Neural progenitor cell (in vitro differentiated cells): ENCODE results near the gene FBXL13. TPM values are rescaled to one million over a fixed set of nuclear protein-coding genes. Genes with fewer than 3 reads are reported as not detected.

ENCODE experiments used
- DNase-seq: peaks from one replicate; pipeline ENCODE4 v3.0.0-alpha.2; 2016; ENCODE audit warnings: low spot score
- H2AFZ ChIP-seq: fragments of 200-600 bp; sonication (generic); replicated peaks from 2 replicates; pipeline ENCODE4 v1.6.1; 2016; ENCODE audit warnings: antibody characterized with exemption
- H3F3A ChIP-seq: fragments of 200-600 bp; sonication (generic); 2 replicates; pipeline ENCODE4 v1.6.1; 2016; ENCODE audit warnings: antibody characterized with exemption, low read depth
- H3K27ac ChIP-seq: fragments of 200-600 bp; sonication (generic); 2 replicates; pipeline ENCODE4 v1.5.1; 2016; ENCODE audit warnings: mild to moderate bottlenecking
- H3K27me3 ChIP-seq: fragments of 200-600 bp; sonication (generic); 2 replicates; pipeline ENCODE4 v1.6.1; 2016; ENCODE audit warnings: mild to moderate bottlenecking, moderate library complexity
- H3K36me3 ChIP-seq: fragments of 200-600 bp; sonication (generic); 2 replicates; pipeline ENCODE4 v1.5.1; 2016
- H3K4me1 ChIP-seq: fragments of 200-600 bp; sonication (generic); 2 replicates; pipeline ENCODE4 v1.6.1; 2016; ENCODE audit warnings: mixed run types
- H3K4me2 ChIP-seq: fragments of 200-600 bp; sonication (generic); 2 replicates; pipeline ENCODE4 v1.6.1; 2016
- H3K4me3 ChIP-seq: fragments of 200-600 bp; sonication (generic); 2 replicates; pipeline ENCODE4 v1.5.1; 2016
- H3K79me2 ChIP-seq: fragments of 200-600 bp; sonication (generic); 2 replicates; pipeline ENCODE4 v1.6.1; 2016; ENCODE audit warnings: low read depth
- H3K9ac ChIP-seq: fragments of 200-600 bp; sonication (generic); 2 replicates; pipeline ENCODE4 v1.6.1; 2016
- H3K9me3 ChIP-seq: fragments of 200-600 bp; sonication (generic); 2 replicates; pipeline ENCODE4 v1.5.1; 2016; ENCODE audit warnings: low read depth
- H4K20me1 ChIP-seq: fragments of 200-600 bp; sonication (generic); 2 replicates; pipeline ENCODE4 v1.6.1; 2016; ENCODE audit warnings: low read depth
- H3K27ac Mint-ChIP-seq: 3 replicates; pipeline ENCODE4 v1.8.0; 2021; ENCODE audit warnings: mixed read lengths
- H3K27me3 Mint-ChIP-seq: 2 replicates; pipeline ENCODE4 v1.8.0; 2022; ENCODE audit warnings: low read depth, mild to moderate bottlenecking, inconsistent platforms, moderate library complexity, mixed read lengths; ENCODE audit not compliant: insufficient read depth
- H3K36me3 Mint-ChIP-seq: 3 replicates; pipeline ENCODE4 v1.8.0; 2021; ENCODE audit warnings: mixed read lengths
- H3K4me1 Mint-ChIP-seq: 3 replicates; pipeline ENCODE4 v1.8.0; 2021; ENCODE audit warnings: mixed read lengths
- H3K4me3 Mint-ChIP-seq: 3 replicates; pipeline ENCODE4 v1.8.0; 2021; ENCODE audit warnings: mild to moderate bottlenecking, moderate library complexity, mixed read lengths
- H3K9me3 Mint-ChIP-seq: 3 replicates; pipeline ENCODE4 v1.8.0; 2020; ENCODE audit warnings: mixed read lengths
- EZH2 ChIP-seq: fragments of 200-600 bp; sonication (generic); IDR thresholded peaks from 2 replicates; pipeline ENCODE4 v1.6.1; 2017; ENCODE audit warnings: antibody characterized with exemption, mild to moderate bottlenecking, moderate library complexity
- EZH2phosphoT487 ChIP-seq: fragments of 200-600 bp; sonication (generic); IDR thresholded peaks from 2 replicates; pipeline ENCODE4 v1.6.1; 2017; ENCODE audit warnings: antibody characterized with exemption
- total RNA-seq: library from RNA; depleted of rRNA; stranded (reverse); fragments of >200 nt; gene quantifications from 2 replicates; pipeline ENCODE4 v1.2.3, GENCODE V29; 2015; ENCODE audit warnings: low replicate concordance
- TF ChIP-seq, protein P1 (sequence below): fragments of 200-600 bp; sonication (generic); IDR thresholded peaks from 2 replicates; pipeline ENCODE4 v1.5.1; 2017; ENCODE audit warnings: antibody characterized with exemption, mild to moderate bottlenecking

FBXL13 gene
- total RNA-seq, 1 donor from 2014 or later, result 8.2 TPM

DNA sequence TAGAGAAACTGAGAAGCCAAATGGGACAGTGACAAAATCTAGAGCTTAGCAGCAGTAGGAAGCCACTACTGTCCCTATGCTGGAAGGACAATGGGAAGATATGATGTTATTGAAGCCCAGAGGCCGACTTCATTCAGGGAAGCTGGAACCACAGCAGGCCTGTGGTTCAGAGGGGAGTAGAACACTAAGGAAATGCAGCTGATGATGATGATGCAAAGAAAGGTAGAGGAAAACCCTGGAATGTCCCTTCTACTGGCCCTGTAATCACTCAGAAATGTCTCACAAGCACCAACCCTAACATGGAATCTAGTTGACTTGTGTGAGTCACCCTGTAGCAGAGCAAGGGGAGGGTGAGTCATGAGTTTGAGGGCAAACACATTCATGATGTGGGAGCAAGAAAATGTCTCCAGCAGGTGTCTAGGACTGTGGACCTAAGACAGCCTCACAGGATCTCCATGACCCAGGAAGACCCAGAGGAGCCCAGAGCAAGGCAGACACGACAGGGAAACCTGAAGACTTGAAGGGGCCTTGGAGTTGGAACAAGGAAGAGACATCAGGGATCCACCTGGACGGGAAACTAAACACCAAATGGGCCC, 198.8 kb downstream of the FBXL13 start:
- Histone ChIP-seq H4K20me1 (no peaks in the 10 kb centered on the region), H3K36me3 (no peaks in the 10 kb centered on the region), H3K79me2 (no peaks in the 10 kb centered on the region), H3K4me2 (no peak overlapping the region), H2AFZ (no peak overlapping the region), H3K9ac (no peak overlapping the region), H3K9me3 (no peaks in the 10 kb centered on the region), H3K4me3 (no peak overlapping the region), H3K4me1 (no peaks in the 10 kb centered on the region), H3K27ac (no peak overlapping the region), H3F3A (no peaks in the 10 kb centered on the region), H3K27me3 (no peaks in the 10 kb centered on the region)
- Mint-ChIP-seq H3K27ac (no peak overlapping the region), H3K4me1 (no peaks in the 10 kb centered on the region), H3K36me3 (no peaks in the 10 kb centered on the region), H3K9me3 (no peaks in the 10 kb centered on the region), H3K4me3 (no peak overlapping the region), H3K27me3 (no peaks in the 10 kb centered on the region)
- no peak for DNase-seq
- TF ChIP-seq EZH2phosphoT487 (no peak), EZH2 (no peak)
- TF ChIP-seq, protein P1, sequence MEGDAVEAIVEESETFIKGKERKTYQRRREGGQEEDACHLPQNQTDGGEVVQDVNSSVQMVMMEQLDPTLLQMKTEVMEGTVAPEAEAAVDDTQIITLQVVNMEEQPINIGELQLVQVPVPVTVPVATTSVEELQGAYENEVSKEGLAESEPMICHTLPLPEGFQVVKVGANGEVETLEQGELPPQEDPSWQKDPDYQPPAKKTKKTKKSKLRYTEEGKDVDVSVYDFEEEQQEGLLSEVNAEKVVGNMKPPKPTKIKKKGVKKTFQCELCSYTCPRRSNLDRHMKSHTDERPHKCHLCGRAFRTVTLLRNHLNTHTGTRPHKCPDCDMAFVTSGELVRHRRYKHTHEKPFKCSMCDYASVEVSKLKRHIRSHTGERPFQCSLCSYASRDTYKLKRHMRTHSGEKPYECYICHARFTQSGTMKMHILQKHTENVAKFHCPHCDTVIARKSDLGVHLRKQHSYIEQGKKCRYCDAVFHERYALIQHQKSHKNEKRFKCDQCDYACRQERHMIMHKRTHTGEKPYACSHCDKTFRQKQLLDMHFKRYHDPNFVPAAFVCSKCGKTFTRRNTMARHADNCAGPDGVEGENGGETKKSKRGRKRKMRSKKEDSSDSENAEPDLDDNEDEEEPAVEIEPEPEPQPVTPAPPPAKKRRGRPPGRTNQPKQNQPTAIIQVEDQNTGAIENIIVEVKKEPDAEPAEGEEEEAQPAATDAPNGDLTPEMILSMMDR, result no peak

DNA sequence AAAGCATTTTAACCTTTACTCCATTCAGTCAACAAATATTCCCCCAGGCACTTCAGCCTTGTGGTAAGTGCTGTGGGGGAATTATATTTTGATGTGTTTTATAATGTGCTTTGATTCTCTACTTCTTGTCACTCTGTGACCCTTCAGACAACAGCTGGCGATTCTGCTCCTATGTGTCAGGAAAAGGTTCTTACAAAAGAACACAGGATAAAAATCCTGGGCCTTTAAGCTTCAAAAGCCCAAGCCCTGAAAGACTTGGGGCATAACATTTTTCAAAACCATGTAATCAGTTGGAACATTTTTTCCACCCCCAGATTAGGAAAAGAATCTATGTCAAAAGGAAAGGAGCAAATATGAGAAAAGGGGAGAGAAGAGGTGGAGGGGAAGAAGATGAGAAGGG, 199.6 kb downstream of the FBXL13 start:
- DNase-seq, result no peak
- Mint-ChIP-seq H3K4me1 (no peaks in the 10 kb centered on the region), H3K9me3 (no peaks in the 10 kb centered on the region), H3K27ac (peak overlapping the region; percentile 50), H3K27me3 (no peaks in the 10 kb centered on the region), H3K36me3 (no peaks in the 10 kb centered on the region), H3K4me3 (no peak overlapping the region)
- H3K27ac ChIP-seq, result no peak overlapping the region
- H3K4me2 ChIP-seq, result no peak overlapping the region
- H3K4me3 ChIP-seq, result no peak overlapping the region
- no peak overlapping the region for H2AFZ ChIP-seq
- H4K20me1 ChIP-seq, result no peaks in the 10 kb centered on the region
- TF ChIP-seq EZH2phosphoT487 (no peak), EZH2 (no peak)
- TF ChIP-seq, protein P1, result no peak
- no peaks in the 10 kb centered on the region for H3K9me3 ChIP-seq
- H3K9ac ChIP-seq, result no peak overlapping the region
- H3K79me2 ChIP-seq, result no peaks in the 10 kb centered on the region
- no peaks in the 10 kb centered on the region for H3F3A ChIP-seq
- no peaks in the 10 kb centered on the region for H3K4me1 ChIP-seq
- no peaks in the 10 kb centered on the region for H3K27me3 ChIP-seq
- no peaks in the 10 kb centered on the region for H3K36me3 ChIP-seq

DNA sequence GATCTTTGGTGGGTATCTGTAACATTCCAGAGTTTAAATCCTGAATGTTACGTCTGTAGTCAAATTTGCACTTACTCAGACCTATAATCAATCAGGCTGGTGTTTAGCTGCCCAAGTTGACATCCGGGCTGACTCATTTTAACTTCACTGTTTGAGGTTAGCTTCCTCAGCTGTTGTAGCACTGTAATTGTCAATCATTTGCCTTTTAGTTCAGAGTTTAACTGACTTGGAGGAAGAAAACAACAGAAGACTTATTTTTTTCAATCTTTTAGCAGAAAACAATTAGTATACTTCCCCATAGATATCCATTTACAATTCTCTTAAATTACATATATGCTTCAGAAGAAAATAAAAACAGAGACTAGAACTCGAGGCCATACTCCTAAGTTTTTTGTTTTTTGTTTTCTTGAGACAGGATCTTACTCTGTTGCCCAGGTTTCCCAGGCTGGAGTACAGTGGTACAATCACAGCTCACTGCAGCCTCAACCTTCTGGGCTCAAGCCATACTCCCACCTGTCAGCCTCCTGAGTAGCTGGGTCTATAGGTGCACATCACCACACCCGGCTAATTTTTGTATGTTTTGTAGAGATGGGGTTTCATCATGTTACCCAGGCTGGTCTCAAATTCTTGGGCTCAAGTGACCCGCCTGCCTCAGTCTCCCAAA, 200.3 kb downstream of the FBXL13 start:
- H3K4me1 Mint-ChIP-seq, result no peaks in the 10 kb centered on the region
- no peaks in the 10 kb centered on the region for H3K9me3 ChIP-seq
- H3K4me2 ChIP-seq, result no peak overlapping the region
- H3K27ac ChIP-seq, result no peak overlapping the region
- no peaks in the 10 kb centered on the region for H3K36me3 Mint-ChIP-seq
- no peak for DNase-seq
- H3K27me3 ChIP-seq, result no peaks in the 10 kb centered on the region
- no peaks in the 10 kb centered on the region for H3K27me3 Mint-ChIP-seq
- no peak overlapping the region for H3K27ac Mint-ChIP-seq
- no peaks in the 10 kb centered on the region for H3K36me3 ChIP-seq
- H3K4me3 Mint-ChIP-seq, result no peak overlapping the region
- no peak for TF ChIP-seq EZH2phosphoT487
- TF ChIP-seq, protein P1, result no peak
- no peak for TF ChIP-seq EZH2
- H3K4me3 ChIP-seq, result no peak overlapping the region
- no peaks in the 10 kb centered on the region for H3F3A ChIP-seq
- no peaks in the 10 kb centered on the region for H4K20me1 ChIP-seq
- H3K4me1 ChIP-seq, result no peaks in the 10 kb centered on the region
- no peak overlapping the region for H2AFZ ChIP-seq
- H3K9ac ChIP-seq, result no peak overlapping the region
- no peaks in the 10 kb centered on the region for H3K9me3 Mint-ChIP-seq
- no peaks in the 10 kb centered on the region for H3K79me2 ChIP-seq
